Thoracic aorta (tissue), 2 donors: ENCODE data around the gene GNA12. TPM values are rescaled to one million over a fixed set of nuclear protein-coding genes. Genes with fewer than 3 reads are reported as not detected.

Experiments
- ATAC-seq: fragments of 150-250 bp; one replicate; pipeline ENCODE4 v1.8.0; 2017; ENCODE audit warnings: low read depth; ENCODE audit not compliant: insufficient number of reproducible peaks, low FRiP score
- DNase-seq: peaks from one replicate; pipeline ENCODE4 v3.0.0-alpha.2; 2020; ENCODE audit warnings: low spot score
- H3K27ac ChIP-seq, 2 donors: fragments of 200-600 bp; sonication (generic); 1 replicate in 1 of 2; 2 replicates in 1 of 2; pipeline ENCODE4 v1.5.1; 2016; ENCODE audit warnings: mild to moderate bottlenecking in 2 of 2, moderate library complexity in 2 of 2
- H3K27me3 ChIP-seq: fragments of 200-600 bp; sonication (generic); replicated peaks from 2 replicates; pipeline ENCODE4 v1.6.0; 2016; ENCODE audit warnings: mild to moderate bottlenecking; ENCODE audit not compliant: insufficient read depth
- H3K36me3 ChIP-seq: fragments of 200-600 bp; sonication (generic); one replicate; pipeline ENCODE4 v1.5.1; 2016
- H3K4me1 ChIP-seq, 2 donors: fragments of 200-600 bp; sonication (generic); 1 replicate in 1 of 2; 2 replicates in 1 of 2; pipeline versions ENCODE4 v1.5.1 to v1.6.0; 2016; ENCODE audit warnings: low read depth in 2 of 2, mild to moderate bottlenecking in 1 of 2; ENCODE audit not compliant: control insufficient read depth in 1 of 2
- H3K4me3 ChIP-seq: fragments of 200-600 bp; sonication (generic); 2 replicates; pipeline ENCODE4 v1.5.1; 2016; ENCODE audit warnings: mild to moderate bottlenecking
- H3K9me3 ChIP-seq: fragments of 200-600 bp; sonication (generic); 2 replicates; pipeline ENCODE4 v1.5.1; 2016
- total RNA-seq, 2 donors: library from RNA; depleted of rRNA; stranded (reverse); fragments of >200 nt; gene quantifications; one replicate each; pipeline versions ENCODE4 v1.1.0 to v1.2.3, GENCODE V29; 2016
- TF ChIP-seq, protein P1 (sequence below): fragments of 200-600 bp; sonication (generic); IDR thresholded peaks from one replicate; pipeline ENCODE4 v1.5.1; 2019; ENCODE audit warnings: antibody characterized with exemption

The GNA12 gene
- total RNA-seq, 2 donors from 2014 or later: 27.6 to 48.8 TPM

DNA sequence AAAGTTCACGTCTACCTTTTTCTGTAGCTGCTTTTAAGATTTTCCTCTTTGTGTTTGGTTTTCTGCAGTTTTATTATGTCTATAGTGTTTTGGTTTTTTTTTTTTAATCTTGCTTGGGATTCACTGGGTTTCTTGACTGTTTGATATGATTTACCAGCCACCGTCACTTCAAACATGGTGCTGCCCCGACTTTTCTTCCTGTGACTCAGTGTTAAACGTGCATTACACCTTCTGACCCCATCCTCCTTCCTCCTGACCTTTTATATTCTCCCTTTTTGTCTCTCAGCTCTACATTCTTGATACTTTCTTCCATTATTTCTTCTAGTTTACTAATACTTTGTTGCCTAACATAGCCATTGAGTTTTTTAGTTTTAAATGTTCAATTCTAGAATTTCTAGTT is 61.5 kb downstream of the GNA12 start:
- TF ChIP-seq, protein P1, sequence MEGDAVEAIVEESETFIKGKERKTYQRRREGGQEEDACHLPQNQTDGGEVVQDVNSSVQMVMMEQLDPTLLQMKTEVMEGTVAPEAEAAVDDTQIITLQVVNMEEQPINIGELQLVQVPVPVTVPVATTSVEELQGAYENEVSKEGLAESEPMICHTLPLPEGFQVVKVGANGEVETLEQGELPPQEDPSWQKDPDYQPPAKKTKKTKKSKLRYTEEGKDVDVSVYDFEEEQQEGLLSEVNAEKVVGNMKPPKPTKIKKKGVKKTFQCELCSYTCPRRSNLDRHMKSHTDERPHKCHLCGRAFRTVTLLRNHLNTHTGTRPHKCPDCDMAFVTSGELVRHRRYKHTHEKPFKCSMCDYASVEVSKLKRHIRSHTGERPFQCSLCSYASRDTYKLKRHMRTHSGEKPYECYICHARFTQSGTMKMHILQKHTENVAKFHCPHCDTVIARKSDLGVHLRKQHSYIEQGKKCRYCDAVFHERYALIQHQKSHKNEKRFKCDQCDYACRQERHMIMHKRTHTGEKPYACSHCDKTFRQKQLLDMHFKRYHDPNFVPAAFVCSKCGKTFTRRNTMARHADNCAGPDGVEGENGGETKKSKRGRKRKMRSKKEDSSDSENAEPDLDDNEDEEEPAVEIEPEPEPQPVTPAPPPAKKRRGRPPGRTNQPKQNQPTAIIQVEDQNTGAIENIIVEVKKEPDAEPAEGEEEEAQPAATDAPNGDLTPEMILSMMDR: no peak
- H3K36me3 ChIP-seq: no peaks in the 10 kb centered on the region
- H3K27ac ChIP-seq: no peak overlapping the region
- DNase-seq (no peak), ATAC-seq (no peak)
- H3K4me3 ChIP-seq: no peak overlapping the region
- H3K9me3 ChIP-seq: no peaks in the 10 kb centered on the region
- no peaks in the 10 kb centered on the region for H3K27me3 ChIP-seq
- H3K4me1 ChIP-seq: peaks cover 10 to 14% of the 10 kb centered on the region in 2 donors

DNA sequence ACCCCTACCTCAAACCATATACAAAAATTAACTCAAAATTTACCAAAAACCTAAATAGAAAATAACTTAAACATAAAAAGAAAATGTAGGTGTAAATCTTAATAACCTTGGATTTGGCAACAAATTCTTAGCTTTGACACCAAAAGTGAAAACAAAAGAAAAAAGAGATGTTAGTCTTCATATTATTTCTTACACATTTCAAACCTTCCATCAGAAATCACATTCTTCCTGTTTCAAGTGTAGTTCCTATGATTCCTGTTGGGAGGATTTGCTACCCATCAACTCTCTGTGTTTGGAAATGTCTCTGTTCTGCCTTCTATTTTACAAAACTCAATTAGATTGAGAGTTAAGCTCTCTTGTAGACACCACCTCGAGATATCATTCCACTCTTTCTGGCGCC is 62.0 kb downstream of the GNA12 start:
- DNase-seq (no peak), ATAC-seq (no peak)
- H3K4me3 ChIP-seq: no peak overlapping the region
- TF ChIP-seq, protein P1: no peak
- H3K27ac ChIP-seq: no peak overlapping the region
- H3K9me3 ChIP-seq: no peaks in the 10 kb centered on the region
- no peaks in the 10 kb centered on the region for H3K36me3 ChIP-seq
- no peaks in the 10 kb centered on the region for H3K27me3 ChIP-seq
- H3K4me1 ChIP-seq: peaks cover 10 to 14% of the 10 kb centered on the region in 2 donors

GRCh38 chr7:2781636-2782035 is 62.5 kb downstream of the GNA12 start:
- no peaks in the 10 kb centered on the region for H3K36me3 ChIP-seq
- H3K27ac ChIP-seq: no peak overlapping the region
- peaks cover 10 to 14% of the 10 kb centered on the region in 2 donors for H3K4me1 ChIP-seq
- no peak overlapping the region for H3K4me3 ChIP-seq
- DNase-seq (no peak), ATAC-seq (no peak)
- H3K9me3 ChIP-seq: no peaks in the 10 kb centered on the region
- TF ChIP-seq, protein P1: no peak
- H3K27me3 ChIP-seq: no peaks in the 10 kb centered on the region

DNA sequence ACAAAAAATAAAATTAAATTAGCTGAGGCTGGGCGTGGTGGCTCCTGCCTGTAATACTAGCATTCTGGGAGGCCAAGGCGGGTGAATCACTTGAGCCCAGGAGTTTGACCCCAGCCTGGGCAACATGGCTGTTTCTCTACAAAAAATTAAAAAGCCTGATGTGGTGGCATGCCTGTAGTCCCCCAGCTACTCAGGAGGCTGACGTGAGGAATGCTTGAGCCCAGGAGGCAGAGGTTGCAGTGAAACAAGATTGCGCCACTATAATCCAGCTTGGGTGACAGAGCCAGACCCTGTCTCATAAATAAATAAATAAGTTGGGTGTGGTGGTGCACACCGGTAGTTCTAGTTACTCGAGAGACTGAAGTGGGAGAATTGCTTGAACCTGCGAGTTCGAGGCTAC is 65.1 kb downstream of the GNA12 start:
- TF ChIP-seq, protein P1: no peak
- no peak for DNase-seq
- no peak for ATAC-seq
- Histone ChIP-seq H3K36me3 (no peaks in the 10 kb centered on the region), H3K9me3 (no peaks in the 10 kb centered on the region), H3K4me1 (peaks cover under 1% of the 10 kb centered on the region in 2 donors), H3K27me3 (no peaks in the 10 kb centered on the region), H3K4me3 (no peak overlapping the region), H3K27ac (no peak overlapping the region)

- Histone ChIP-seq H3K4me3 (no peak overlapping the region), H3K36me3 (no peaks in the 10 kb centered on the region), H3K27me3 (no peaks in the 10 kb centered on the region), H3K27ac (no peak overlapping the region), H3K4me1 (no peaks in the 10 kb centered on the region), H3K9me3 (no peaks in the 10 kb centered on the region)
- DNase-seq (no peak), ATAC-seq (no peak)
- TF ChIP-seq, protein P1: no peak
Observed at GRCh38 chr7:2777898-2778535, 66.1 kb downstream of the GNA12 start.
